ACC112 (cell line): Measurements from ENCODE around the gene RALGPS2.

Experiments
- H2AFZ ChIP-seq: fragments of 200-600 bp; sonication (generic); one replicate; pipeline ENCODE4 v1.6.0; 2017; ENCODE audit warnings: antibody characterized with exemption, low read length; ENCODE audit not compliant: unreplicated experiment
- H3K27ac ChIP-seq: fragments of 200-600 bp; sonication (generic); 2 replicates; pipeline ENCODE4 v1.5.1; 2014; ENCODE audit warnings: low read depth, mild to moderate bottlenecking, antibody characterized with exemption, low read length, moderate library complexity
- H3K27me3 ChIP-seq: fragments of 200-600 bp; sonication (generic); 2 replicates; pipeline ENCODE4 v1.6.1; 2014; ENCODE audit warnings: mild to moderate bottlenecking, antibody characterized with exemption, low read length, moderate library complexity, mixed read lengths; ENCODE audit not compliant: insufficient read depth
- H3K36me3 ChIP-seq: fragments of 200-600 bp; sonication (generic); 2 replicates; pipeline ENCODE4 v1.6.1; 2016; ENCODE audit warnings: mild to moderate bottlenecking, antibody characterized with exemption, low read length, moderate library complexity, mixed read lengths; ENCODE audit not compliant: insufficient read depth
- H3K4me1 ChIP-seq: fragments of 200-600 bp; sonication (generic); one replicate; pipeline ENCODE4 v1.6.1; 2016; ENCODE audit warnings: low read length, mixed read lengths; ENCODE audit not compliant: insufficient read depth, unreplicated experiment, control insufficient read depth
- H3K4me3 ChIP-seq: fragments of 200-600 bp; sonication (generic); 2 replicates; pipeline ENCODE4 v1.5.1; 2014; ENCODE audit warnings: mild to moderate bottlenecking, low read depth, low read length
- H3K79me2 ChIP-seq: fragments of 200-600 bp; sonication (generic); one replicate; pipeline ENCODE4 v1.6.0; 2016; ENCODE audit warnings: low read length; ENCODE audit not compliant: control insufficient read depth, unreplicated experiment, insufficient read depth

Gene RALGPS2

GRCh38 chr1:178692564-178693327 lies 32.3 kb upstream of the RALGPS2 start:
- Histone ChIP-seq H3K36me3 (no peaks in the 10 kb centered on the region), H3K27ac (no peak overlapping the region), H3K4me3 (no peak overlapping the region), H3K27me3 (no peaks in the 10 kb centered on the region), H3K4me1 (peaks cover 11% of the 10 kb centered on the region), H2AFZ (no peak overlapping the region), H3K79me2 (no peaks in the 10 kb centered on the region)

- H2AFZ ChIP-seq = peak overlapping the region; percentile 43
- no peak overlapping the region for H3K4me3 ChIP-seq
- H3K27me3 ChIP-seq = no peaks in the 10 kb centered on the region
- H3K4me1 ChIP-seq = peaks cover 5% of the 10 kb centered on the region
- H3K27ac ChIP-seq = no peak overlapping the region
- no peaks in the 10 kb centered on the region for H3K36me3 ChIP-seq
- H3K79me2 ChIP-seq = no peaks in the 10 kb centered on the region
Measured at GRCh38 chr1:178693366-178693765, 31.7 kb upstream of the RALGPS2 start.

GRCh38 chr1:178694923-178695525 lies 30.0 kb upstream of the RALGPS2 start:
- no peaks in the 10 kb centered on the region for H3K27me3 ChIP-seq
- H3K36me3 ChIP-seq = no peaks in the 10 kb centered on the region
- no peaks in the 10 kb centered on the region for H3K79me2 ChIP-seq
- no peaks in the 10 kb centered on the region for H3K4me1 ChIP-seq
- no peak overlapping the region for H3K27ac ChIP-seq
- no peak overlapping the region for H3K4me3 ChIP-seq
- H2AFZ ChIP-seq = no peak overlapping the region

GRCh38 chr1:178702146-178702545 lies 22.9 kb upstream of the RALGPS2 start:
- Histone ChIP-seq H3K36me3 (no peaks in the 10 kb centered on the region), H3K4me1 (peaks cover 7% of the 10 kb centered on the region), H2AFZ (peak overlapping the region; percentile 10), H3K27me3 (no peaks in the 10 kb centered on the region), H3K79me2 (no peaks in the 10 kb centered on the region), H3K4me3 (no peak overlapping the region), H3K27ac (no peak overlapping the region)

GRCh38 chr1:178704833-178705232 lies 20.2 kb upstream of the RALGPS2 start:
- Histone ChIP-seq H3K4me1 (peaks cover 7% of the 10 kb centered on the region), H3K79me2 (no peaks in the 10 kb centered on the region), H3K36me3 (no peaks in the 10 kb centered on the region), H3K4me3 (no peak overlapping the region), H2AFZ (no peak overlapping the region), H3K27ac (no peak overlapping the region), H3K27me3 (no peaks in the 10 kb centered on the region)

GRCh38 chr1:178706432-178706831 lies 18.6 kb upstream of the RALGPS2 start:
- Histone ChIP-seq H3K36me3 (no peaks in the 10 kb centered on the region), H3K4me3 (no peak overlapping the region), H2AFZ (no peak overlapping the region), H3K4me1 (peaks cover 7% of the 10 kb centered on the region), H3K27me3 (no peaks in the 10 kb centered on the region), H3K79me2 (no peaks in the 10 kb centered on the region), H3K27ac (no peak overlapping the region)

- Histone ChIP-seq H3K27me3 (no peaks in the 10 kb centered on the region), H3K27ac (no peak overlapping the region), H3K36me3 (no peaks in the 10 kb centered on the region), H3K79me2 (no peaks in the 10 kb centered on the region), H2AFZ (peak overlapping the region; percentile 61), H3K4me1 (peaks cover 4% of the 10 kb centered on the region), H3K4me3 (no peak overlapping the region)
Measured at GRCh38 chr1:178713259-178713658, 11.8 kb upstream of the RALGPS2 start.

GRCh38 chr1:178714453-178714852 lies 10.6 kb upstream of the RALGPS2 start:
- no peaks in the 10 kb centered on the region for H3K27me3 ChIP-seq
- H3K79me2 ChIP-seq = no peaks in the 10 kb centered on the region
- peaks cover 6% of the 10 kb centered on the region for H3K4me1 ChIP-seq
- no peak overlapping the region for H3K4me3 ChIP-seq
- no peak overlapping the region for H2AFZ ChIP-seq
- H3K36me3 ChIP-seq = no peaks in the 10 kb centered on the region
- H3K27ac ChIP-seq = no peak overlapping the region

GRCh38 chr1:178716111-178716510 lies 8.9 kb upstream of the RALGPS2 start:
- Histone ChIP-seq H3K36me3 (no peaks in the 10 kb centered on the region), H3K27ac (no peak overlapping the region), H3K4me3 (no peak overlapping the region), H3K27me3 (no peaks in the 10 kb centered on the region), H2AFZ (no peak overlapping the region), H3K79me2 (no peaks in the 10 kb centered on the region), H3K4me1 (peaks cover 7% of the 10 kb centered on the region)

GRCh38 chr1:178718520-178718919 lies 6.5 kb upstream of the RALGPS2 start:
- peaks cover 10% of the 10 kb centered on the region for H3K4me1 ChIP-seq
- no peak overlapping the region for H2AFZ ChIP-seq
- no peaks in the 10 kb centered on the region for H3K79me2 ChIP-seq
- H3K27ac ChIP-seq = no peak overlapping the region
- H3K4me3 ChIP-seq = no peak overlapping the region
- H3K27me3 ChIP-seq = no peaks in the 10 kb centered on the region
- H3K36me3 ChIP-seq = no peaks in the 10 kb centered on the region

- no peak overlapping the region for H3K27ac ChIP-seq
- H3K4me1 ChIP-seq = peaks cover 32% of the 10 kb centered on the region
- H3K4me3 ChIP-seq = no peak overlapping the region
- peaks cover 15% of the 10 kb centered on the region for H3K79me2 ChIP-seq
- no peaks in the 10 kb centered on the region for H3K36me3 ChIP-seq
- no peak overlapping the region for H2AFZ ChIP-seq
- no peaks in the 10 kb centered on the region for H3K27me3 ChIP-seq
Measured at GRCh38 chr1:178723546-178723945, 1.5 kb upstream of the RALGPS2 start.
